OCI-LY7 (cell line): Measurements from ENCODE around the gene PHAF1.

Experiments
- CTCF ChIP-seq: fragments of 200-600 bp; sonication (generic); conservative IDR thresholded peaks from 2 replicates; pipeline ENCODE4 v1.5.1; 2014; ENCODE audit warnings: mild to moderate bottlenecking, antibody characterized with exemption, low read length, moderate library complexity, mixed read lengths
- EZH2phosphoT487 ChIP-seq: fragments of 200-600 bp; sonication (generic); IDR thresholded peaks from 2 replicates; pipeline ENCODE4 v1.6.1; 2018; ENCODE audit warnings: low read depth, borderline replicate concordance, mild to moderate bottlenecking, mixed run types, antibody characterized with exemption, low read length, moderate library complexity, mixed read lengths

- TF ChIP-seq CTCF (no peak), EZH2phosphoT487 (no peak)
Observed at GRCh38 chr16:67151431-67152097, 41.8 kb downstream of the PHAF1 start.
